Adrenal gland (tissue), 5 donors: ENCODE data around the gene VPREB1.

Source experiments
- CTCF ChIP-seq, 6 experiments: fragments of 450-650 bp in 4 of 6; fragments of 200-600 bp in 2 of 6; sonication (generic) in 1 of 6; IDR thresholded peaks; 1 replicate in 5 of 6; 2 replicates in 1 of 6; pipeline versions ENCODE4 v1.5.1 to v1.8.0; 2016 to 2021; ENCODE audit warnings: antibody characterized with exemption in 6 of 6, mild to moderate bottlenecking in 2 of 6, moderate library complexity in 1 of 6
- POLR2A ChIP-seq, 2 donors: fragments of 450-650 bp; IDR thresholded peaks; one replicate each; pipeline ENCODE4 v1.6.1; 2017; ENCODE audit warnings: antibody characterized with exemption in 2 of 2, mild to moderate bottlenecking in 2 of 2, moderate library complexity in 1 of 2
- donor health status: DM: no; HTN: no; CAD: no.

- TF ChIP-seq CTCF (IDR thresholded peaks at IDR 0.05): no peak
- no peak for TF ChIP-seq POLR2A (IDR thresholded peaks at IDR 0.05)
Measured at GRCh38 chr22:22194931-22195264, 49.7 kb upstream of the VPREB1 start.
